Neural cell (in vitro differentiated cells): ENCODE data around the gene SMCO4. TPM values are rescaled to one million over a fixed set of nuclear protein-coding genes. Genes with fewer than 3 reads are reported as not detected.

Experiments
- H2AFZ ChIP-seq: fragments of 200-600, 300-800 bp; sonication (generic), shearing (Covaris generic); 2 replicates; pipeline ENCODE4 v1.6.0; 2014; ENCODE audit warnings: low read depth, mild to moderate bottlenecking, antibody characterized with exemption, low read length, moderate library complexity
- H3F3A ChIP-seq: fragments of 200-600 bp; shearing (Covaris generic); 2 replicates; pipeline ENCODE4 v1.6.1; 2016; ENCODE audit warnings: mild to moderate bottlenecking, moderate library complexity, mixed read lengths, antibody characterized with exemption, low read length; ENCODE audit not compliant: insufficient read depth, poor library complexity, severe bottlenecking
- H3K27ac ChIP-seq: fragments of 200-600, 300-800 bp; sonication (generic), shearing (Covaris generic); 2 replicates; pipeline ENCODE4 v1.5.1; 2014; ENCODE audit warnings: mild to moderate bottlenecking, low read length, moderate library complexity
- H3K27me3 ChIP-seq: fragments of 300-800, 200-600 bp; sonication (generic), shearing (Covaris generic); 2 replicates; pipeline ENCODE4 v1.6.0; 2014; ENCODE audit warnings: mild to moderate bottlenecking, low read depth, low read length, moderate library complexity; ENCODE audit not compliant: insufficient read depth
- H3K36me3 ChIP-seq: fragments of 300-800, 200-600 bp; sonication (generic), shearing (Covaris generic); 2 replicates; pipeline ENCODE4 v1.5.1; 2014; ENCODE audit warnings: mild to moderate bottlenecking, antibody characterized with exemption, low read length, moderate library complexity; ENCODE audit not compliant: insufficient read depth
- H3K4me2 ChIP-seq: fragments of 300-800, 200-600 bp; sonication (generic), shearing (Covaris generic); 2 replicates; pipeline ENCODE4 v1.6.0; 2014; ENCODE audit warnings: mild to moderate bottlenecking, low read length
- H3K4me3 ChIP-seq: fragments of 300-800, 200-600 bp; sonication (generic), shearing (Covaris generic); 2 replicates; pipeline ENCODE4 v1.5.1; 2014; ENCODE audit warnings: mild to moderate bottlenecking, low read length, moderate library complexity
- H3K79me2 ChIP-seq: fragments of 200-600 bp; shearing (Covaris generic); replicated peaks from 2 replicates; pipeline ENCODE4 v1.6.0; 2014; ENCODE audit warnings: mild to moderate bottlenecking, low read length, moderate library complexity; ENCODE audit not compliant: insufficient read depth
- H3K9ac ChIP-seq: fragments of 300-800, 200-600 bp; sonication (generic), shearing (Covaris generic); 2 replicates; pipeline ENCODE4 v1.6.1; 2016; ENCODE audit warnings: mild to moderate bottlenecking, low read length, mixed read lengths
- H3K9me2 ChIP-seq: fragments of 200-600 bp; shearing (Covaris generic); 2 replicates; pipeline ENCODE4 v1.6.1; 2016; ENCODE audit warnings: mild to moderate bottlenecking, low read length, mixed read lengths; ENCODE audit not compliant: insufficient read depth
- H3K9me3 ChIP-seq: fragments of 200-600, 300-800 bp; sonication (generic), shearing (Covaris generic); 2 replicates; pipeline ENCODE4 v1.6.1; 2016; ENCODE audit warnings: mild to moderate bottlenecking, mixed run types, low read length, moderate library complexity, mixed read lengths
- H4K20me1 ChIP-seq: fragments of 200-600 bp; shearing (Covaris generic); 2 replicates; pipeline ENCODE4 v1.6.1; 2016; ENCODE audit warnings: mild to moderate bottlenecking, mixed run types; ENCODE audit not compliant: insufficient read depth
- CTCF ChIP-seq: fragments of 450-650 bp; IDR thresholded peaks from 2 replicates; pipeline ENCODE4 v1.5.1; 2014; ENCODE audit warnings: antibody characterized with exemption, mild to moderate bottlenecking, moderate library complexity; ENCODE audit not compliant: poor library complexity, severe bottlenecking
- EP300 ChIP-seq: fragments of 450-650 bp; conservative IDR thresholded peaks from 2 replicates; pipeline ENCODE4 v1.6.1; 2014; ENCODE audit warnings: antibody characterized with exemption, mild to moderate bottlenecking, moderate library complexity; ENCODE audit not compliant: poor library complexity, severe bottlenecking
- EZH2 ChIP-seq: fragments of 200-600, 300-800 bp; shearing (Covaris generic), sonication (generic); IDR thresholded peaks from 2 replicates; pipeline ENCODE4 v1.6.1; 2014; ENCODE audit warnings: antibody characterized with exemption, low read length, borderline replicate concordance, mild to moderate bottlenecking; ENCODE audit not compliant: insufficient read depth, poor library complexity, severe bottlenecking
- MXI1 ChIP-seq: fragments of 450-650 bp; conservative IDR thresholded peaks from 2 replicates; pipeline ENCODE4 v1.6.1; 2014; ENCODE audit warnings: antibody characterized with exemption, mild to moderate bottlenecking; ENCODE audit not compliant: poor library complexity, severe bottlenecking
- POLR2AphosphoS5 ChIP-seq: IDR thresholded peaks from 2 replicates; pipeline ENCODE4 v1.6.1; 2012
- RAD21 ChIP-seq: fragments of 450-650 bp; conservative IDR thresholded peaks from 2 replicates; pipeline ENCODE4 v1.6.1; 2014; ENCODE audit warnings: antibody characterized with exemption, mild to moderate bottlenecking, moderate library complexity
- REST ChIP-seq: IDR thresholded peaks from 2 replicates; pipeline ENCODE4 v1.6.1; 2012; ENCODE audit warnings: borderline replicate concordance
- SMC3 ChIP-seq: fragments of 450-650 bp; conservative IDR thresholded peaks from 2 replicates; pipeline ENCODE4 v1.6.1; 2014; ENCODE audit warnings: antibody characterized with exemption, mild to moderate bottlenecking, moderate library complexity; ENCODE audit not compliant: poor library complexity
- TAF1 ChIP-seq: IDR thresholded peaks from 2 replicates; pipeline ENCODE4 v1.6.1; 2012; ENCODE audit warnings: low read depth
- polyA plus RNA-seq: library from polyadenylated mRNA; depleted of rRNA; stranded (reverse); fragments of >200 nt; gene quantifications from 2 replicates; pipeline ENCODE4 v1.2.3, GENCODE V29; 2014

Gene SMCO4
- polyA plus RNA-seq, 1 donor from 2014 or later = 10.0 TPM

GRCh38 chr11:93513772-93514171 lies 29.4 kb downstream of the SMCO4 start:
- no peak for TF ChIP-seq EP300
- TF ChIP-seq REST = no peak
- TF ChIP-seq RAD21 = no peak
- no peak for TF ChIP-seq TAF1
- no peak for TF ChIP-seq SMC3
- TF ChIP-seq POLR2AphosphoS5 = no peak
- no peak for TF ChIP-seq CTCF
- TF ChIP-seq EZH2 = no peak
- no peak for TF ChIP-seq MXI1
- Histone ChIP-seq H4K20me1 (no peaks in the 10 kb centered on the region), H3K4me3 (no peak overlapping the region), H3K36me3 (no peaks in the 10 kb centered on the region), H3K27me3 (no peaks in the 10 kb centered on the region), H3K27ac (no peak overlapping the region), H3K4me2 (no peak overlapping the region), H3K79me2 (no peaks in the 10 kb centered on the region), H3K9me3 (no peaks in the 10 kb centered on the region), H3K9me2 (no peaks in the 10 kb centered on the region), H3K9ac (no peak overlapping the region), H2AFZ (no peak overlapping the region), H3F3A (no peaks in the 10 kb centered on the region)

GRCh38 chr11:93512949-93513667 lies 30.1 kb downstream of the SMCO4 start:
- H4K20me1 ChIP-seq = no peaks in the 10 kb centered on the region
- no peak overlapping the region for H3K9ac ChIP-seq
- H3F3A ChIP-seq = no peaks in the 10 kb centered on the region
- H3K36me3 ChIP-seq = no peaks in the 10 kb centered on the region
- no peak overlapping the region for H3K27ac ChIP-seq
- H3K9me2 ChIP-seq = no peaks in the 10 kb centered on the region
- TF ChIP-seq SMC3 = no peak
- no peak for TF ChIP-seq CTCF
- no peak for TF ChIP-seq EZH2
- TF ChIP-seq POLR2AphosphoS5 = no peak
- H3K79me2 ChIP-seq = no peaks in the 10 kb centered on the region
- no peaks in the 10 kb centered on the region for H3K9me3 ChIP-seq
- H3K4me2 ChIP-seq = no peak overlapping the region
- H3K27me3 ChIP-seq = no peaks in the 10 kb centered on the region
- H2AFZ ChIP-seq = no peak overlapping the region
- H3K4me3 ChIP-seq = no peak overlapping the region
